ENCODE results near the gene CSNK1G1. TPM values are rescaled to one million over a fixed set of nuclear protein-coding genes. Genes with fewer than 3 reads are reported as not detected.
"Not testable (repeated sequence)": the region's sequence is repeated elsewhere in the genome, so short reads cannot be mapped to it uniquely, and the experiment has no call there.

CSNK1G1 gene
- polyA plus RNA-seq, 3 donors = 20.0 to 23.8 (median 21.3) TPM

DNA sequence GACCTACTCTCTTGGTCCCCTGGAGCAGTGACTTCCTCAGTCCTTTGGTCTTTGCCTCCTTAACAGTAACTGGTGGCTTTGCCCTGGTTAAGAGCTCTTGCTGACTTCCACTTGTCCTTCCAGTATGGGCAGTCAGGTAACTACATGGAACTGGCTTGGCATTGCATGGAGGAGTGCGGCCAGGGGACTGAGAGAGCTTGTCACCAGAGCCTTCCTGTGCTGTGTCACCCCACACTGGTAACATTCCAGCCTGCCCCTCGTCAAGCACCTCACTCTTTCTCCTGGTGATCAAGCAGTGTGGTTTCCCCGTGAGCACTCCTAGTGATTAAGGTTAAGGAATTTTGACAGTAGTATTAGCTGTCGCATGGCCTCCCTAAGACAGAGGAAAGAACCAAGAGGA is 223.8 kb downstream of the CSNK1G1 start:
- no peak for DNase-seq (ENCODE audit: extremely low read depth in 1 of 11, low read depth in 9 of 11, low spot score in 4 of 11)

DNA sequence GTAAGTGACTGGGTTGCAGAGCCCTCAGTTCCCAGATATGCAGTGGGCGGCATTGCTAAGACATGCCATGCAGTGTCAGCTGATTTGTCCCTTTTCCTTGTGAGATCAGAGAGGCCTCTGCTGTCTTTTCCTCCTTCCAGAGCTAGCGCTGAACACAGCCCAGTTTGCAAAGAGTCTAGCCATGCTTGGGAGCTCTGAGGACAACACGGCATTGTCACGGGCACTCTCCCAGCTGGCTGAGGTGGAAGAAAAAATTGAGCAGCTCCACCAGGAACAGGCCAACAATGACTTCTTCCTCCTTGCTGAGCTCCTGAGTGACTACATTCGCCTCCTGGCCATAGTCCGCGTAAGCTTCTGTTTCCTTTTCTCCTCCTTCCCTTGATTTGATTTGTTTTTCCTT is 224.4 kb downstream of the CSNK1G1 start:
- DNase-seq (ENCODE audit: extremely low read depth in 1 of 11, low read depth in 9 of 11, low spot score in 4 of 11) = no peak

DNA sequence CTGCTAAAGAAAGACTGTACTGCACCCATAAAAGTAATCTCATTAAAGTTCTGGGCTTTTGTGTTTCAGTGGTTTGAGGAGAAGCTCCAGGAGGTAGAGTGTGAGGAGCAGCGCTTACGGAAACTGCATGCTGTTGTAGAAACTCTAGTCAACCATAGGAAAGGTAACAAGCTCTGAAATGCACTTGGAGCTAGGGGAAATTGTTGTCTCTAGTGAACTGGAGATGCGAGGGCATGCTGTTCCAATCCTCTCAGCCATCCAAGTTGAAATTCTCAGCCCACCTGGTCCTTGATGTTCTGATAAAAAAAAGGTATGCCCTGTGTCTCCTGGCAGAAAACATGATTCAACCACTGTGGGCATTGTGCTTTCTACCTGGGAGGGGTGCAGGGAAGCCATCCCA is 225.8 kb downstream of the CSNK1G1 start:
- DNase-seq (ENCODE audit: extremely low read depth in 1 of 11, low read depth in 9 of 11, low spot score in 4 of 11) = no peak

DNA sequence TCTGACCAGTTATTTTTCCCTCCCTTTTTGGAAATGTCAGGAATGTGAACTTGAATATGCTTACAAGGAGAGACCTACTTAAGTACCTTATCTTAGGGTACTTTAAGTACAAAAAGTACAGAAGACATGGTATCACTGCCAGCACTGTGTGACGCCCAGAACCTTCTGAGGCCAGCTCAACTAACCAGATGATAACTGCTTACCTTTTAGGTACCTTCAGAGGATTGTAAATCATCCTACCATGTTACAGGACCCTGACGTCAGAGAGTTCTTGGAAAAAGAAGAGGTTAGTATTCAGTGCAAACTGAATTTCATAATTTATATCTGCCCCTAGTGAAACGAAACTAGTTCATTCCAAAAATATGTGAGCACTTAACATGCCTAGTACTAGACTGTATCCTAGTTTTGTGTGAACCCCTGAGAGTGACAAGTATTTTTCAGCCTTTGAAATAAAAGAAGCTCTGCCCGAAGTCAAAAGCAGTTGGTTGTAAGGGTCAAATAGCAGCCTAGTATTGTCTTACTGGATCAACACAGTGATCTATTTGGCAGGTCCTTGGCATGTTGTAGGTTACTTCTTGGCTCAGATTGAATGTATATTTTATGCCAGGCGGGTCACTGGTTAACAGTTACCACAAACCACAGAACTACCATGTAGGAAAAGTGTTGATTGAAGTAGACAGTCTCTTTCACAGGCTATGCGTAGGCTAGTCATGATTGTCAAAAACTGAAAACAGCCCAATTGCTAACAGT is 228.3 kb downstream of the CSNK1G1 start:
- no peak for DNase-seq (ENCODE audit: extremely low read depth in 1 of 11, low read depth in 9 of 11, low spot score in 4 of 11)

DNA sequence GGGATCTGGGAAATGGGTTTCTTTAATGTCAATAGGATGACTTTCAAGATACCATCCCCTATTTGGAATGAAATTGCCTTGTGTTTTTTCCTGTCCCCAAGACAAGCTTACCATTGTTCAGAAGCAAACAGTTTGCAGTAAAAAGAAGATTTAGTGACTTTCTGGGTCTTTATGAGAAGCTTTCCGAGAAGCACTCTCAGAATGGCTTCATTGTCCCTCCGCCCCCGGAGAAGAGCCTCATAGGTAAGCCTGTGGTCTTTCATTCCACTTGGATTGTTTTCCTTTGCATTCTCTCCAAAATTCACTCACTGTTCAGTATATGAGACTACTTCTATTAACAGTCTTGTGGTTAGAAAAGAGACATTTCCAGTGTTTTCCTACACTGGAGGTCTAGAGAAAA is 230.0 kb downstream of the CSNK1G1 start:
- no peak for DNase-seq (ENCODE audit: extremely low read depth in 1 of 11, low read depth in 9 of 11, low spot score in 4 of 11)

DNA sequence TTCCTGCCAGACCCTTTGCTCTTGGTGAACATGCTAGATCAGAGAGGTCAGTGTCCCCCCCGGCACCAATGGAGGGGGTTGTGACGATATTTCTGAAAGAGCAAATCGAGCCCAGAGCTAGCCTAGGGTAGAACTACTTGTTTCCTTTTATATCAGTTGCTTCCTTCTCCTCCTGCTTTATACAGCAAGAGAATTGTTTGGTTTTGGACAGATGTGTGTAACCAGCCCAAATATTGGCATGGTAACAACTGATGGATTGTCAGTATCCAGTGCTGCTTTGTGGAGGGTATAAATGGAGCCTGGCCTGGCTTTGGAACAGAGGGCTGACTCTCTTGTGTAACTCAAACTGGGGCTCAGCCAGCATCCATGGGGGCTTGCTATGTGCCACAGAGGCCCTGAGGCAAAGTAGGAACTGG is 233.0 kb downstream of the CSNK1G1 start:
- DNase-seq (ENCODE audit: extremely low read depth in 1 of 11, low read depth in 9 of 11, low spot score in 4 of 11) = no peak

DNA sequence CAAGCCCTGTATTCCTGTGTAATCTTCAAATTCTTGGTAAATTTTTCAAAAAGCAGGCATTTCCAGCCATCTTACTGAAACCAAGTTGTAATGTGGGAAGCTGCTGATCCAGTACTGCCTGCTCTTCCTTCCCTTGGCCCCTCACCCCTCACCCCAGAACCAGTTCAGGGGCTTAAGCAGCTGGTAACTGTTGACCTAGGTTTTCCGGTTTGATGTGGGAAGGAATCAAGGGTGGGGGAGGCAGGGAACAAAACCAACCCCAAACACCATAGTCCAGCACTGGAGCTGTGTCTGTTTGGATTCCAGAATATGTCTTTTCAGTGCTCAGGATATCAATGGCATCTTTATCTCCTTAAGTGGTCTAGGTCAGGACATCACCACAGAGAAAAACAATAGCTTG is 233.5 kb downstream of the CSNK1G1 start:
- no peak for DNase-seq (ENCODE audit: extremely low read depth in 1 of 11, low read depth in 9 of 11, low spot score in 4 of 11)

DNA sequence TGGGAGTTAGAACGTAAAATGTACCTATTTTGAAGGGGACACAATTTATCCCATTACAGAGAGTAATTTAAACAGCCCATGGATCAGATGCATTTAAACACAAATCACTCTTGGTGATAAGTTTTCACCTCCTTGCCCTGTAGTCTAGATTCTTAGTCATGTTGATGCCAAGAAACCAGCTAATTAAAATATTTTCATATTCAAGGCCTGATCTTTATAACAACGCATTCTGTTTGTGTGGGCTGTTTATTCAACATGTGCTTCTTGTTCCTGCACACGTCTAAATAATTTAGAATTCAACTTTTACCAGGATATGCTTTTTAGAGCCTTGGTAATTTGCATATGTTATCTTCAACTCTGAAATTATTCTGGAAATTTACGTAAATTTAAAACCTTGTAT is 234.4 kb downstream of the CSNK1G1 start:
- no peak for DNase-seq (ENCODE audit: extremely low read depth in 1 of 11, low read depth in 9 of 11, low spot score in 4 of 11)

DNA sequence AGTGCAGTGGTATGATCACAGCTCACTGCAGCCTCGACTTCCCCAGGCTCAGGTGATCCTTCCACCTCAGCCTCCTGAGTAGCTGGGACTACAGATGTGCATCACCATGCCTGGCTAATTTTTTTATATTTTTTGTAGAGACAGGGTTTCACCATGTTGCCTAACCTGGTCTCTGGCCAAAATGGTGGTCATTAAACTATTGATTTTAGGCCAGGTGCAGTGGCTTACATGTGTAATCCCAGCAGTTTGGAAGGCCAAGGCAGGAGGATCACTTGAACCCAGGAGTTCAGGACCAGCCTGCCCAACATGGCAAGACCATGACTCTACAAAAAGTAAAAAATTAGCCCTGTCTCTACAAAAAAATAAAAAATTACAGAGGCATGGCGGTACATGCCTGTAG is 235.7 kb downstream of the CSNK1G1 start:
- not testable (repeated sequence) for DNase-seq (ENCODE audit: extremely low read depth in 1 of 11, low read depth in 9 of 11, low spot score in 4 of 11)

DNA sequence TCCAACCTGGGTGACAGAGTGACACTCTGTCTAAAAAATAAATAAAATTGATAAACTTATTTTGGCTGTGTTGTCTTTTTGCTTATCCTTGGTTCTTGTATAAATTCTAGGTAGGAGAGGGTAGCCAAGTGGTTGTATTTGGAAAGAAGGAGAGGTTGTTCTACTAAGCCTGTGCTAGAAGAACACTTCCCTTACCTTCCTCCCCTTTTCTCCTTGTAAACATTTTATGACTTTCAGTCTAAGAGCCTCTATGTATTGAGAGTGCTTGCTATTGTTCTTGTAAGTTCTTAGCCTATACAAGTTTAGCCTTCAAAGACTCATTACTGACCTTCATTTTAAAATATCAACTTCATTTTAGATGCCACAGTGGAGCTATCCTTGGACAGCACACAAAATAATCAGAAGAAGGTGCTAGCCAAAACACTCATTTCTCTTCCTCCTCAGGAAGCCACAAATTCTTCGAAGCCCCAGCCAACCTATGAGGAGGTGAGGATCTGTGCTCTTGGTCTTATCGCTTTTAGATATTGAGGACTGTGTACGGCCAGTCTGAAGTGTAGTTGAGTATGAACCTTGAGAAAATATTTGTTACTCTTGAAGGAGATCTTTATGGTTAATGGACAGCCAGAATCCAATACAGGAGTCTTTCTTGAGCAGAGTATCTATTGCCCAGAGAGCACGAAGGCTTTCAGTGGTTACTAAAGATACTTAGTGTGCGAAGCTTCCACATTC is 238.1 kb downstream of the CSNK1G1 start:
- DNase-seq (ENCODE audit: extremely low read depth in 1 of 11, low read depth in 9 of 11, low spot score in 4 of 11) = no peak

Other genes starting within 250 kb of the CSNK1G1 start
- 1 to 10 TPM; 1.3 to 2.1 (median 1.6) TPM for gene SNX22, start 204.4 kb downstream of the CSNK1G1 start, polyA plus RNA-seq (ENCODE audit: insufficient read length in 3 of 3)
- 100 to 1,000 TPM; 519 to 625 (median 540) TPM for gene PPIB, start 193.2 kb downstream of the CSNK1G1 start, polyA plus RNA-seq (ENCODE audit: insufficient read length in 3 of 3)
- 10 to 100 TPM; 40.8 to 52.0 (median 45.9) TPM for gene PCLAF, start 25.3 kb upstream of the CSNK1G1 start, polyA plus RNA-seq (ENCODE audit: insufficient read length in 3 of 3)
- gene TRIP4, start 31.7 kb upstream of the CSNK1G1 start, polyA plus RNA-seq (ENCODE audit: insufficient read length in 3 of 3) = 10 to 100 TPM; 36.8 to 48.0 (median 45.3) TPM
- 10 to 100 TPM; 34.6 to 37.9 (median 34.9) TPM for gene ZNF609, start 104.4 kb upstream of the CSNK1G1 start, polyA plus RNA-seq (ENCODE audit: insufficient read length in 3 of 3)

Data from renal cortex interstitium (tissue), 11 donors.